SH-SY5Y (cell line): ENCODE results near the gene FLNB.

ENCODE experiments used
- GATA2 ChIP-seq: IDR thresholded peaks from 2 replicates; pipeline ENCODE4 v1.6.1; 2011; ENCODE audit warnings: mild to moderate bottlenecking, low read depth, low read length
- GATA3 ChIP-seq: IDR thresholded peaks from 2 replicates; pipeline ENCODE4 v1.6.1; 2011; ENCODE audit warnings: low read depth, mild to moderate bottlenecking, low read length, moderate library complexity

DNA sequence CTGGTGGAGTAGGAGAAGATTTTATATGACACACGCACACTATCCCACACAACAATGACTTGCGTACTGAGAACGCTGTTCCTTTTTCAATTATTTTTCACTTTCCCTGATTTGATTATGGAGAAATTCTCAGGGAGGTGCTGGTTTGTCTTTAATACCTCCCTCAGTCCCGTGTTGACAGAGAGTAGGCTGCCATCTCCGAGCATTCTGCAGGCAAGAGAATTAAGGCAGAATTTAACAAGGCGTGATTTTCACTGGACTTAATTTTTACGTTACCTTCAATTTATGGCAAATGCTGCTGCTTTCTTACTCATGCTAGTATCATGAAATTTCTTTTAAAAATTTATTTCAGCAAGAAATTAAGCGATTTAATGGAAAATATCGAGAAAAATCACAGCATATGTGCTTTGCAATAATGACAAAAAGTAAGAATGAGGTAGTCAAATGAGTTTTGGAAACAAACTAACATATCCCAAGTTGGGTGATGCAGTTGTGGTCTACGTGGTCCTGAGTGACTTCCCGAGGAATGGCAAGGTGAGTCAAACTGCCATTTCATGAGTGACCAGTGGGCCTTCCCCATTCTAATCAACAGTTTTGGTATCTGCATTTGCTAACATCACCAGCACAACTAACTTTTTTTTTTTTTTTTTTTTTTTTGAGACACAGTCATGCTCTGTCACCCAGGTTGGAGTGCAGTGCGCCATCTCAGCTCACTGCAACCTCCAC is 185.6 kb downstream of the FLNB start:
- TF ChIP-seq GATA2 (no peak), GATA3 (no peak)
